ENCODE results near the gene AOAH.

- TF ChIP-seq CTCF (conservative IDR thresholded peaks at IDR 0.05; ENCODE audit: low read length) (no peak), EZH2phosphoT487 (IDR thresholded peaks at IDR 0.05; ENCODE audit: borderline replicate concordance) (no peak)
Observed at GRCh38 chr7:36638586-36639263, 85.6 kb downstream of the AOAH start.

Measured in Loucy (cell line).